HG03066 (cell line): ENCODE data around the gene APP.

ENCODE experiments used
- ATAC-seq: cut with Tn5 transposase; IDR thresholded peaks from one replicate; pipeline ENCODE4 v1.9.1; 2021; ENCODE audit warnings: low read depth; ENCODE audit not compliant: unreplicated experiment

APP gene

DNA sequence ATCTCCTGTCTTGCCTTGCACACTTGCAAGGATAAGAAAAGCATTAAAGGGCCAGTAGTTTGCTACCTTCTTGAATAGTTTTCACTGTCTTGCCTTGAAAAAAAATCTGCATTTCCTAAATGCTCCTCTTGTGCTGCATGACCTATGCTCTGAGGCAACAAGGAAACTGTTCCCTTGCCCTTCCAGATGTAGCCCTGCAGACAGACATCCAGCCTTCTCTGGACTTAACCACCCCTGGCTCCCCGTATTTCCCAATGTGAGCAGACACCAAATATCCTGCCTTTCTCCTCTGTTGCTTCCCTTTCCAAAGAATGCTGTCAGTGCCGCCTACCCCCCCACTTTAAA, 258.2 kb downstream of the APP start:
- no peak for ATAC-seq

DNA sequence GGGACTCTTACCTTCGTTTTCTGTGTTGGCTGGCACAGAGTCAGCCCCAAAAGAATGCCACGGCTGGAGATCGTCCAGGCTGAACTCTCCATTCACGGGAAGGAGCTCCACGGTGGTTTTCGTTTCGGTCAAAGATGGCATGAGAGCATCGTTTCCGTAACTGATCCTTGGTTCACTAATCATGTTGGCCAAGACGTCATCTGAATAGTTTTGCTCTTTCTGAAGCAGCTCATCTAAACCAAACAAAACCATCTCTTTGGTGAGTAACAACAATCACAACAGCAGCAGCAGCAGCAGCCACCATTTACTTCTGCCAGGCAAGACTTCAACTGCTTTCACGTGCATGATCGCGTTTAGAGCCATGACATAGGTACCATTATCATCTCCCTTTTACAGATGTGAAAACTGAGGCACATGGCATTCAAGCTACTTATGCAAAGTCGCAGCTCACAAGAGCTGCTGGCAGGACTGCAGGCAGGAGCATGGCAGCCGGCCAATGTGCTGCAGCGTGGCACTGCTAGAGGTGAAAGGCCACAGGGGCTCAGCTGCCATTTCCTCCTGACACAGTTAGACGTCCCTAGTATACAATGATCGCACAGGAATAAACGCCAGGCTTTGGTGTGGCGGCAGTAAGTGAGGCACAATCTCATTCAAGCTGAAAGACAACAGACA, 258.7 kb downstream of the APP start:
- ATAC-seq, result no peak

DNA sequence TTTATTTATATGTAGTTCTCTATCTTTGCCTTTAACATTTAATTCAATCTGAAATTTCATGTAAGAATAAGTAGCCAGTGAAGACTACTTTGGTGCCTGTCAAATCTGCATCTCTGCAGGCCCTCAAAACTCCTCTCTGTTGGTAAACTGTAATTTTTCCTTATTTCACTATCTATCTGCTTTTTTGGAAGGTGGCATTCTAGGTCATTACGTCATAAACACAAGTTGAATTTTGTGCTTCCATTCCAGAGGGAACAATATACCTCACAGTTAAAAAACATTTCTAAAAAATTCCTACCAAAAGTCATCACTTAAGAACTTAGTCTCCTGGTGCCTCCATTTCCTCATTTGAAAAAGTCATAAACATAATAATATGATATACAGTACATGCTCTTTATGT, 259.8 kb downstream of the APP start:
- no peak for ATAC-seq

DNA sequence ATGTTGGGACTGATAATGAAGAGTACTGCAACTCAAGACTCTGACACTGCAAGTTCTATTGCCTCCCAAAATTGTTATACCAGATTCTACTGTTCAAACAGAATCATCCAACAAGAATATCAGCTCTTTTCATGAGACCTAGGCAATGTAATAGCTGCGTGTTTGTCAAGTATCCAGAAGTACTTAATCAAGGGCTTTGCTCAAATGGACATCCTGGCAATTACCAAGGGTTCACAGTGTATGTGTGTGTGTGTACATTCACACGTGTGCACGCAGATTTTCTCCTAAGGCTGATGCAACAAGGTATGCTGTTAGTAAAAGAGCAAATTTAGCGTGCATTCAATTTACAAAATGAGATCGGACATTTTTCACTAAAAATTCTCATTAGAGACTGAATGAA, 261.2 kb downstream of the APP start:
- no peak for ATAC-seq

DNA sequence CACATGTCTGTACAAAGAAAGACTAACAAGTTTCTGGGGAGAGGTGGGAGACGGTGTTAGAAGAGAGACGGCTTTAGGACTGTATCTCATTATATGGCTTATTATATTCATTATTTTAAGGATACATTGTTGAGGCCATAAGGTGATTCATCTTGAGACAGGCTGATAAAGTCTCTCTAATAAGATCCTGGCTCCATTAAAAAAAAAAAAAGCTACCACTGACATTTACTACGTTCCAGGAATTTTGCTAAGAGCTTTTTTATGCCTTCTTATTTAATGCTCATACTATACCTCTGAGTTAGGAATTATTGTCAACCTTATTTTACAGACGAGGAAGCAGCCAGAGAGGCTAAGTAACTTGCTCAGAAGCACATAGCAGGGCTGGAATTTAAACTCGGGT, 262.1 kb downstream of the APP start:
- no peak for ATAC-seq

DNA sequence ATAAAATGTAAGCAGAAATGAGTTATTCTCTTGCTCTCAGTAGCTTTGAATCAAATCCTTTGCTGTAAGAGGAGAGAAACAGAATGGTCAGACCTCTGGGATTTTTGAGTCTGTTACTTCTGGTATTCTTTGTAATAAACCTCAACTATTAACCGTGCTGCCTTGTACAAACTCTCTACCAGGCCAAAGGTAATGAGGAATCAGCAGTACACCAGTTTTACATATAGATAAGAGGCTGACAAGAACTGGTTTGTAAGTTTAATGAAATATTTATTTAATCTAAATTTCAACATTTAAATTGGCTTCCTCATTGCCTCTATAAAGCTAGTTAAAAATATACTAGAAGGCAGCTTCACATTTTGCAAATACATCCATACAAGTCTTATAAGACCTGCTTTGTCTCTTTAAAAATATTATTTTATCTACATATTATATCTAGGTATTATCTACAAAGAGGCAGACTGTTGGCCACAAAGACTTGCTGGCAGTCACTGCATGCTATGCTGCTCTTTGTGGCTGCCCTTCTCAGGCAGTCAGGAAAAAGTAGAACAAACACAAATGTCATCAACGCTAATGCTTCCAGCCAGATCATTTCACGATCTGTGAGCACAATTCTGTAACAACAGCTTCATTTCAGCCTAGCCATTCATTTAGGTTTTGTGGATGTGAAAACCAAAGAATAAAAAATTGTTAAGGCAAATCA, 262.8 kb downstream of the APP start:
- no peak for ATAC-seq

DNA sequence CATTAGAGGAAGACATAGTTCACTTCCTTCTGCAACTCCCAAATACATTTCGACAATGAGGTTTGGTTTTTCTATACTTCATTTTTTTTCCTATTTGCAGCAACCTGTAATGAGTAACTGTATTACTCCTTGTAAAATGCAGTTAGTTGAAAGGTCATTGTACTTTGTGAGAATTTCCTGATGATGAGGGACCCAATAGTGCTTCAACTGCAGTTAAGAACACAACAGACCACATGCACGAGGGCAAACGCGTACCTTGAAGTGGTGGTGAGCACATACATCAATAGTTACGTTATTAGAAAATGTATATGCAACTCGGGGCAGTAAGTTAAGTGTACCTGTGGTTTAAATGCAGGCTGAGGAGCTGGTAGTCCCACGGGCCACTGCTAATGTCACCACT, 264.0 kb downstream of the APP start:
- ATAC-seq, result no peak

DNA sequence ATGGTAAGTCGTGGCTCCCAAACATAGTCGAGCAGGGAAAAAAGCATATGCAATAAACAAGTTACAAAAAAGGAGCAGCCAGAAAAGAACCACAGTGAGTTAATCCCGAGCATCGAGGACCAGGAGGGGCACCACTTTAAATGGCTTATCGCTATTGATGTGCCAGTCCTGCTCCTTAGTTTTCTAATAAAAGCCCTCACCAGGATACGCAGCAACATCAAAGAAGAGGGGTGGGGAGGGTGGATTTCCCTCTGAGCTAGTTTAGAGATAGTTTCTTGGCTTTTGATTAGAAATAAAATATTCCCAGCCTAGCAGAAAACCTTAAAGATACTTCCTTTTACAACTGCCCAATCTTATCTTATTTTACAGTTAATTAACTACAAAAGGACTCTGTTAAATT, 265.4 kb downstream of the APP start:
- no peak for ATAC-seq

DNA sequence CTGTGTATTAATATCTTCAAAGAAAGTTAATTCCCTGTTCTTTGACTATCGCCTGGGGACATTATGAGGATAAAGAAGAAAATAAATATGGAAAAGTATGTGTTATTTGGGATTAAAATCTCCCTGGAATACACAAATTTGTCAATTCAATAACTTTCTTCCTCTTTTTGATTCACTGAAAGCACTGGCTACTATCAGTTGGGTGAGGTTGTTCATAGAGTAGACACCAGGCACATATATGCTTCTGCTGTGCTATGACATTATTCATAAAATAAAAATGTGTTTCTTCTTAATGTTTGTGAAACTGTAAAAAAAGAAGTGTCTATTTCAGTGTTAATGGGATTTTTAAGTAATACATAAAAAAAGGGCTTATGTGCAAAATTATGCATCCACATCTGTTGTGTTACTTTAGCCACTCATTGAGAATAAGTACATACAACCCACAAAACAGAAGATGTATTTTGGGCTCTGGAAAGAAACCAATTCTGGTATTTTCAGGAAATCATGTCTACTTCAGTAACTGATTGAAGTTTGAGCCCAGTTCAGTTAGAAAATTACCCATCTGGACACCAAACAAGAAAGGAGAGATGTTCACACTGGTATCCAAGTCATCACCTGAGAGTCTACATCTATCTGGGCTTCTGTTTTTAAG, 266.4 kb downstream of the APP start:
- ATAC-seq, result no peak

DNA sequence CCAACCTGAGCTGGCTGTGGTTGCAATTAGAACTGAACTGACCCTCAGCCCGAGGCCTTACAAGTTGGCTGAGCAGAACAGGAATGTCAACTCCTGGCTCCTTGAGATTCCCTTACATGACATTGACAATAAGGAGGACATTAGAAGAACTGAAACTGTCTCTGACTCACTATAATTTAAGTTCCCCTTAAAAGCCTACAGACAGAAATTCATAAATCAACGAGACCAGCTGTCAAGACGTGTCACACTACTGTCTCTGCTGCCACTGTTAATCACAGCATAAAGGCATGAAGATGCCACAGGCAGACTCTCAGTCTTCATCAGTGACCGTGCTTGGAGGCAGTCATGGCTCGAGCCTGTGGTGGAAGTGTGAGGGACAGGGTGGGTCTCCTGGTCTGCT, 267.0 kb downstream of the APP start:
- ATAC-seq, result no peak

DNA sequence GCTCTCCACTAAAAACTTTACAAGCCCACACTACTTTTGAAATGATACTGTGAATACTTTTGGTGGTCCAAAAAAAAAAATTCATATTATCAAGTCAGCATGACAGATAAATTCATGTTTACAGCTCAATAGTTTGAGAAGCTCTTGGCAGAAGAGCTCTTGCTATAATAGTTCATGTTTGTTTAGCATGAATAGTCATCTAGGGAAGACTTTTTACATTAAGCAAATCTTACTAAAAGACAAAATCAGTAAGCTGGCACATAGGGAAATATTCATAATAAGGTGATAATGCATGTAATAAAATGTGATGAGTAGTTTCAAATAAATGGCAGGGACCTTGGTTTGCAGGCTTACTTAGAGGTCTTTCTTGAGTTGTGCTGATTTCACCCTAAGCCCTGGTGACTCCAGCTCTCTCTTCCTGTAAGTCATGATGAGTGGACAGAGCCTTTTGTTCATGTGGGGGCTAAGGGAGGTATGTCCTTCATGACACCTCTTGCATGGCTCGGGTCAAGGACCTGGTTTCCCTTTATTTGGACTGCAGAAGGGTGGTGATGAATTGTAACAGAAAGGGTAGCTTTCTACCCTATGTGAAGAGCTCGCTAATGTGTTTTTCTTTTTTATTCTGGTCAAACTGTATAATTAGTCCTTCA, 269.1 kb downstream of the APP start:
- no peak for ATAC-seq

DNA sequence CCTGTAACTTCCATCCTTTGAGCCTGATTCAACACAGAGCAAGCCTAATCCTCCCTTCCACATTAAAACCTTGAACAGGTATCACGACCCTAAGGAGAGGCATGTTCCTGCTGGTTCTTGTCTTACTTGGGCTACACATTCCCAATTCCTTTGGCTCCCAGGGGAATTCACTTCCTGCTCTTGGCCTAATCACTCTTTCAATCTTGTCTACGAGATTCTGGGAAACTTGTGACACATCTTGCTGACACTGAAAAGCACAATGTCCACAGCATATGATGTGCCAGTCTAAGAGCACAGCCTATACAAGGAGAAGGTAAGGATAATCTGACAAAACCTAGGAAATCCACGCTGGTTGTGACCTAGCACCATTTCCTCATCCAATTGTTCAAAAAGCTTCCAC, 271.9 kb downstream of the APP start:
- no peak for ATAC-seq

DNA sequence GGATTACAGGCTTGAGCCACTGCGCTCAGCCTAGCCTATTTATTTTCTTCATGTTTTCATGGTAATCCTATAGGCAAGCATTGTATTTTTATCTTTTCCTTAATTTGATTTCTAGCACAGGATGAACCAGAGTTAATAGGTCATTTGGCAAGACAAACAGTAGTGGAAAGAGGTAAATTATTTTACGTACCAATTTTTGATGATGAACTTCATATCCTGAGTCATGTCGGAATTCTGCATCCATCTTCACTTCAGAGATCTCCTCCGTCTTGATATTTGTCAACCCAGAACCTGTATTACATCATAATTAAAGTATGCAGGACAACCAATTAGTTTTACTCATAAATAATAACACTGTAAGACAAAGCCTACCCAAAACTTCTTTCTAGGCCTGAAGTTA, 273.2 kb downstream of the APP start:
- ATAC-seq, result no peak

DNA sequence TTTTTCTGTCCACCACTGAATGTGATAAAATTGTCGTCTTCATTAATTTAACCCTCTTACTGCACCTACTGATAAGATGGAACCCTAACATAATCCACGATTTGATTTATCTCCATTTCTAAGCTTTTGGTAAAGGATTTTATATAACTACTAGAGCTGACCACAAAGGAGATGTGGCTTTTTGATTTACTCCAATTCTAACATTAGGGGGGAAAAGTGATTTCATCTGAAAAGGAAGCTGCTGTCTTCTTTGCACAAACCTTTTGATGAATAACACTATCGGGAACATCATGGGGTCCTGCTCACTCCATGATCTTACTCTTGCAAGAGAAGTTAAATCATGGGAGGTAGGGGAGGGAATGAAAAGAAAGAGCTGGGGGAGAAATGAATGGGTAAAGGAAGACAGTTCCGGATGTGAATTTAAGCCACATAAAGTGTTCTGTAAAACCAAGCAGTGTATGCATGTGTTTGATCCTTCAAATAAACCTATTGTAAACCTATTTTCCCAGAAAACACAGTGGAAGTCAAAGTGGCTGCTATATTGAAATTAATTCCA, 274.0 kb downstream of the APP start:
- no peak for ATAC-seq

DNA sequence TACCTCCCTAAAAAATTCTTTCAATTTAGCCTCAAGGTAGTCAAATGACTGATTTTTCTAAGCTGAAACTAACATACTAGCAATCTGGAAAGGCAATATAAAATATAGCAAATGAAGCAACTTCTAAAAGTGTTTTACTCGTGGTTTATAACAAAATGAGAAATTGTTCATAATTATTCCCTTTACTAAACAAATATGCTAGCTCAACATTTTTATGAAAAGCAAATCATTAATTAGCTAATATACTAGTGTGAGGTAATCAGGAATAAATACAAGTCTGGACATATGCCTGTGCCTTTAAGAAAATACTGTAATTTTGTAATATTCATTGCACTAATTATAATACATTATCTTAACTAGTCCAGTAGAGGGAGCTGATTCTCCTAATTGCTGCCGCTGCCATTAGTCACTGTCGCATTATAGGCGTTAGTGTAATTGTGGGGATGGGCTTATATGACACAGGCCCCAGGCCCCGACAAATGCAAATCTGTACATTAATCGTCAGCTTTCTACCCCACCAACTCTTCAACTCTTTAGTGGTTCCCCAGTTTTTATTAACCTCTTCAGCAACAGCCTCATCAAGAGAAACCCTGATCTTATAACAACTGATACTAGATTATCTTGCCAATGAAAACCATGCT, 274.9 kb downstream of the APP start:
- peak; percentile 88 for ATAC-seq

DNA sequence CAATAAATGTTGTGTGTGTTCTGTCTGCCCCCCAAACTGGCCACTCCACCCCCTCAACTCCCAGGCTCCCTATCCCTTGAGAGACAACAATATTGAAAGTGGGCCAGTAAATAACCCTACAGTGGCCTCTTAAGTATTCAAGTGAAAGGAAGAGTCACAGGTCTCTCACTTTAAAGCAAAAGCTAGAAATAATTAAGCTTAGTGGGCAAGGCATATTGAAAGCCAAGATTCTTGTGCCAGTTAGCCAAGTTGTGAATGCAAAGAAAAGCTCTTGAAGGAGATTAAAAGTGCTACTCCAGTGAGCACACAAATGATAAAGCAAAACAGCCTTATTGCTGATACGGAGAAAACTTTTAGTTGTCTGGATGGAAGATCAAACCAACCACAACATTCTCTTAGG, 277.4 kb downstream of the APP start:
- ATAC-seq, result no peak

DNA sequence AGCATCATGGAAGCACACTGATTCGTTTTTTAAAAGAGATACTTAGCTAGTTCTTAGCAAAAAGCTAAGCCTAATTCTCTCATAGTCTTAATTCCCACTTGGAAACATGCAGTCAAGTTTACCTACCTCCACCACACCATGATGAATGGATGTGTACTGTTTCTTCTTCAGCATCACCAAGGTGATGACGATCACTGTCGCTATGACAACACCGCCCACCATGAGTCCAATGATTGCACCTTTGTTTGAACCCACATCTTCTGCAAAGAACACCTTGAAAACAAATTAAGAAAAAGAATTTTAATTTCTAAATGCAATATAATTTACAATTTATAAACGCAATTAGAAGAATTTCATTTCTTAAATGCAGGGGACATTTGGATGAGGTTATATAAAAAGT, 279.0 kb downstream of the APP start:
- no peak for ATAC-seq

DNA sequence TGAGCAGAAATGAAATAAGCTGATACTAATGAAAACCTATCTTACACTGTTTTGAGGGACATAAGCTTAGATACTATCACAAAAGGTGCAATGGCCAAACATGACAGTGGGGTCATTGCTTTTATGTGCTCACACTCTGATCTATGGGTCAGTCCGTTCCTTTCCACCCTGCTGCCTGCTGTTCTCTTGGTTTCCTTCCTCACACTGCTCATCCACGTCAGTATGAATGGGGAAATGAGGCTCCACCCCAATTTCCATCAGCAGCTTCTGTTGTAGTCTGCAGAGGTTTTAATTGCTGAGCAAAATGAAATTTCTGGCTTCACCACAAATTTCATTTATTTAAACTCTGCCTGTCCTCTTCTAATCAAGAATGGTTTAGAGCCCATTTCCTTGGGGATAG, 280.6 kb downstream of the APP start:
- ATAC-seq, result no peak

DNA sequence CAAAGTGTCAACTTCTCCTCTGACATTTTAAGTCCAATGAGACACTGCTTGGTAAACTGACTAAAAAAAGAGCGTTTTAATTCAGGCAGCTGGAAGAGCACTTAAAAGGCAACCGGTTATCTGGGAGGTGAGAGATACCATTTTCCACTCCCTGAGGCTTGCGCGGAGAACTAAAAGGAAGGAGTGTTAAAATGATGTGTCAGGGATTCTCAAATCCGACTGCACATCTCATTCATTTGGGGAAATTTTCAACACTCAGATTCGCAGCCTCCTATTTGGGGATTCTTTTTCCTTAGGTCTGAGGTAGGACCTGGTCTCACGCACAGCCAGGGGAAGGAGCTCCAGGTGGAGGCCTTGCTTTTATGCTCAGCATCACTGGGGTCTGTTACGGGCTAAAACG, 281.9 kb downstream of the APP start:
- ATAC-seq, result no peak

DNA sequence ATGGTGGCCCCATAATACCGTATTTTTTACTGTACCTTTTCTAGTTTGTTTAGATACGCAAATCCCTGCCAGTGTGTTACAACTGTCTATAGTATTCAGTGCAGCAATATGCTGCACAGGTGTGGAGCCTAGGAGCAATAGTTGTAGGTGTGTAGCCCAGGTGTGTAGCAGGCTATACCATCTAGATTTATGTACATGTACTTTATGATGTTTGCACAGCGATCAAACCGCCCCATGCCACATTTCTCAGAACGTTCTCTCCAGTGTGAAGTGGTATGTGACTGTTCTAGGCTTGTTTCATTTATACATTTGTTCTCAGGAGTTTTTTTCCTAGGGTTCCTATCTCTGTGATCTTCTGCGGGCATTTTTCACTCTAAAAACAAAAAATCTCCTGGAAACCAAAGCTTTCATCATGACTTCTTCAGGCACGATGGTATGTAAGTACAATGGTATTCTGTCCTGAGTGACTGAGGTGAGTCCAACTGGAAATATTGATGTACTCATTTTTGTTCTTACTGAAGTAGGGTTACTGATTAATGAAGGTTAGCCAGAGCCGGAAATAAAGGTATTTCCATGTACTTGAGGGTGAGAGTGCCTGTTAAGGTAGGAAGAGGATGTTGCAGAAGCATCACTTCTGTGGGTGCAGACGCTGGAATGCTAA, 282.8 kb downstream of the APP start:
- ATAC-seq, result no peak
